Suppressor macrophage treated with lipopolysaccharide for 4 hours (primary cell): ENCODE data around the gene CDC42EP3.

Experiments used
- DNase-seq: peaks from one replicate; pipeline ENCODE4 v3.0.0-alpha.2; 2020

CDC42EP3 gene

DNA sequence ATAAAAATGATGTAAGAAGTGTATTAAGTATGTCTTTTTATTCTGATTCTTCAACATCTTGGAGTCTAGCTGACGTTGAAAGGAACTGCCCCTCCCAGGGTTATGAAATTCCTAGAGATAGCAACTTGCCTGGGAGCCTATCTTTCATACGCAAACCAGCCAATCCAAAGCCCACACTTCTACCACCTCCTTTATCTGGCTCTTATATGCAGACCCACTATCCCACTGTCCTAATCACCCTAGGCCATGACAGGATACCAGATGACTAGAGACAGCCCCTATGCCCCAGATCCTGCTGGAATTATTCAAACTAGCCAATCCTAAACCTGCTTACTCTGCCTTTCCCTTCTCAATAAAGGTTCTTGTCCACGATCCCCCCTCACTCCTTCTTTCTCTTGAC lies 11.8 kb upstream of the CDC42EP3 start:
- no peak for DNase-seq

DNA sequence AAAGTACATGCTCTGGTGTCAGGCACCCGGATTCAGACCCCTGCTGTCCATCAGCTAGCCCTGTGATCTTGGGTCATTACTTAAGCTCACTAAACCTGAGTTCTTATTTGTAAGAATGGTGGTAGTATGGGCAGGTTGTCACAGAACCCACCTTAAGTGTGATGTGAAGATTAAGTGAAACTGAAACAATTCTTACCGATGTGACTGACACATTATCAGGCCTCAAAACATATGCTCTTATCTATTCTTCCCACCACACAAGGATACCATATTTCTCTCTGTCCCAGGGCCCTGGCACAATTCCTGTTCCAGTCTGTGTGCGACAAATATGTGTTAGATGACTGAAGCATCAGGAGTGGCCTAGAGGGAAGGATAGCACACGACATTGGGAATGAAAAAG lies 11.0 kb upstream of the CDC42EP3 start:
- no peak for DNase-seq

DNA sequence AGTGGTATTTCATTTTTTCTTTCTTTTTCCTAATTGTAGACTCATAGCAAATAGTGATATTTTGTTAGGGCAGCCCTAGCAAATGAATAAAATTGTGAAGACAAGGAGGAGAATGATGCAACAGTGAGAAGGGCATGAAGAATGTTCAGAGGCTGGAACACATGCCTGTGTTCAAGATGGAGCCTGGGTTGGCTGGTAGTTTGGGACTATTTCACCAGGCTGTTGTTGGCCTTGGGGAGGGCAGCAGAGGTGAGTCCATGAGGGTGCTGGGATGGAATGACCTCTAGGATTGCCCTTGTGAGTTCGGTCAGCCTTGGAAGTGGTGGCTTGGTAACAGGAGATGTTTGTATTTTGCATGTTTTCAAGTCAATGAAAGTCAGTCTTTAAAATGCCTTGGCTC lies 10.1 kb upstream of the CDC42EP3 start:
- no peak for DNase-seq

DNA sequence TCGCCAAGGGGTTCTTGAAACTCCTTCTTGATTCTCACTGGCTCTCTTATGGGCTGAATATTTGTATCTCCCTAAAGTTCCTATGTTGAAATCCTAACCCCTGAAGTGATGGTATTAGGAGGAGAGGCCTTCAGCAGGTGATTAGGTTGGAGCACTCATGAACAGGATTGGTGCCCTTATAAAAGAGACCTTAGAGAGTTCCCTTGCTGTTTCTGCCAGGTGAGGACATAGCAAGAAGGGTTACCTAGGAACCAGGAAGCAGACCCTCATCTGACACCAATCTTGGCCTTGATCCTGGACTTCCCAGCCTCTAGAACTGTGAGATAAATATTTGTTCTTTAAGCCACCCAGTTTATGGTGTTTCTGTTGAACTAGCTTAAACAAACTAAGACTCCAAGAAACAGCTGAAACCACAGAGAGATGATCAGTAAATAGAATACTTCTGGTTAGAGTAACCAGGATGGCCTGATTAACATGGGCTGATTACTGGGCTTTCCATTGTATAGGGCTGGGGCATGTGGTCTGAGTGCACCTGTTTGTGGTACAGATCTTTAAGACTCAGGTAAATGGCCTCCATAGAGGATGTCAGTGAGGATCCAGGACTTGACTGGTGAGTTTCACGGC lies 7.7 kb upstream of the CDC42EP3 start:
- no peak for DNase-seq

DNA sequence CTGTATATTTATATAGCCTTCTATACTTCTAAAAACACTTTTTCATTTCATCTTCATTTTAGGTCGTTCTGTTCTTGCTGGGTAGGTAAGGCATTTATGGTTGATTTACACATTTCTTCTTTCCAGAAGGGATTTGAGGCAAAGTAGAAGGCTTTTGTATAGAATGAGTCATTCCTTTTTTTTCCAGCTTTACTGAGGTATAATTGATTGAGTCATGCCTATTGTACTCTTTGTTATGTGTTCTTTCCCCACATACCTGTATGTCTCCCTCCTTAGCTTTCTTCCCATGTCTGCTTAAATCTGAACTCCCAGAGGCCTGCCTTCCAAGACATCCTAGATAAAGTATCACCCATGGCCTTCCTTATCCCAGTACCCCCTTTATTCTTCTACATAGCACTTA lies 4.8 kb upstream of the CDC42EP3 start:
- no peak for DNase-seq

DNA sequence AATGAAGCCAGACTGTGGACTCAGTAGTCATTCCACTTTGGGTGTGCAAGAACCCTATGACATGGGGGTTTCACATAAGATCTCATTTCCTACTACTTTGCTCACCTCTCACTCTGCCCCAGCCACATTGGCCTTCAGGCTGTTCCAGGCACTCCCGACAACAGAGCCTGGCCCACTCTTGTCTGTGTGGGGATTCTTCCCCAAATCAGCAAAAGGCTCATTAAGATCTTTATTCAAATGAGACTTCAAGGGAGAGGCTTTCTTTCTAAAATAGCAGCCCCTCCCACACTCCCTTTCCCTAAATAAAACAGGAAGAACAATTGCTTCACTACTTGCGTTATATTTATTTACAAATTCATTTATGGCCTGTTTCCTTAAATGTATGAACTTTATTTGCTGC lies 3.5 kb upstream of the CDC42EP3 start:
- DNase-seq, result peak; percentile 64

DNA sequence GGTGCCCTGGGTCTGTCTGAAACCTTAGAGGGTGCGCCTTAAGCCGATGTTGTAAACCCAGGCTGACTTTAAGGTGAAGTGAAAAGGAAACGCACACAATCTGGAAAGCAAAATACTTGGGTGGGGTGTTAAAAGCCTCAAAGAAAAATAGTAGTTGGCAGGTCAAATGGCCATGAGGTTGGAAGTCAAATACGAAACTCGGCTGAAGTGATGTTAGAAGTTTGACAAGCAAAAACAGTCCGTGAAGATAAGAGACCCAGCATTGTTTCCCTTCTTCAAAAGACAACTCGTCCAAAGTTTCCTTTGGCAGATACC lies 1.4 kb upstream of the CDC42EP3 start:
- no peak for DNase-seq

DNA sequence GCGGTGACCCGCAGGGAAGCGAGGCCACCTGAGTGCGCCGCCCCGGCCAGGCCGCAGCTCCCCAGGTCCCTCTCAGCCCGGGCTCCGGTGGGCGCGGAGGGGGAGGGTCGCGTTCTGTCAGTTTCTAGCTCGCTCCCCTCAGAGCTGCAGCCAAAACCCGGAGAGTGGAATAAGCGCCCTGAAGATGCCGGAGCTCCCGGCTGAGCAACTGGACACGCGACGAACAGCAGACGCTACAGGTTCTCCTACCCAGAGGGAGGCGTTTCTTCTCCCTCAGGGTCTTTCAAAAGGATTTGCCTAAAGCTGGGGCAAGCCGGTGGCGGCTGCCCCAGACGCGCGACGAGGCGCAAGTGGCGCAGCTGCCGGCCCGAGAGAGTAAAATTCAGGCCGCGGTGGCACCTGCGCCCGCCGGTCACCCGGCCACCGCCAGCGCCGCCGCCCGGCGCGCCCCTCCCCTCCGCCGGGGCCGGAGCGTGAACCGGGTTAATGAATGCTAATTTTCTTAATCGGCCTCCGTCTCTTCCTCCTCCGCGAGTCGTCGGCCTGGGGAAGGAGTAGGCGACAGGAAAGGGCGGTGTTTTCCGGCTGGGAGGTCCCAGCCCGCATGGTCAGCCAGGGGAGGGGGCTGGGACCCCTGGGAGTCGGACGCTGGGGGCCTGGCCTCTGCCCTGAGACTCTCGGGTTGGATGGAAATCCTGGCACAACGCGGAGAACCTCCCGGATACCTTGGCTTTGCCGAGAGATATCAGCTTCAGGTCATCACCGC lies 845 bp upstream of the CDC42EP3 start:
- DNase-seq, result peak; percentile 66

DNA sequence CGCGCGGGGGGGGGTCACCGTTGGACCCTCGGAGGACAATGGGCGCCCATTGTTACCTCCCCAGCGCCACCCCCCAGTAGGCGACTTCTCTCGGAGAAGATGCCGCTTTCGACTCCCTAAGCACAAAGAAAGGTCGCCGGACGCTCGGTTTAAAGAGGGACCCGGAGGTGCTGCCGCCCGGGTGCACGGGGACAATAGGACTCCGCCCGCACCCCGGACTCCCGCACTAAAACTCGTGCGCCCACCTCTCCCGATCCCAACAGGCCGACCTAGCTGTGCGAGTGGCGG lies 318 bp upstream of the CDC42EP3 start:
- no peak for DNase-seq

DNA sequence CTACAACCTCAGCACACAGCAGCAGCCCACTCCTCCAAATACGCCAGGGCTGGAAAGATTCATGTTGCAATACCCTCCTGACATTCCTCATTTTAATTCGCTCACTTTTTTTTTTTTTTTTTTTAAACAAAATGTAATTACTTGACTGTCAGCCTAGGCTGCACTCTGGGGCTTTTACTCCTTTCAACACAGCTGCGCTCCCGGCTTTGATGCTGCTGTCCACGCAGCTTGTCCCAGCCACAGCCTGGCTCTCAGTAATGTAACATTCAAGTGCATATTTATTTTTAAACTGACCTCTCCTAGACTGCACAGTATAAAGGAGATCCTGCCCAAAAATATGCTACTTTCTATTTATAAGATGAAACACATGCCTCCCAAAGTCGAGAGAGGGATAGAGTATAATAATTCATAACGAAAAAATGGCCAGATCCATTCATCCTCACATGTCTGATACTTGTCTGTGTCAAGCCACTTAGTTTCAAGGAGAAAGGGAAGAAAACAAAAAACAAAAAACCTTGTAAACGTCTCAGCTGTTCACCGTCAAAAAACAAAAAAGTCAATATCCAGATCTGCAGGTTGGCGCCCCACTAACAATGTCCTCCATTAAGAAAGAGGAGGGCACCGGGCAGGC lies 949 bp downstream of the CDC42EP3 start:
- DNase-seq, result no peak

DNA sequence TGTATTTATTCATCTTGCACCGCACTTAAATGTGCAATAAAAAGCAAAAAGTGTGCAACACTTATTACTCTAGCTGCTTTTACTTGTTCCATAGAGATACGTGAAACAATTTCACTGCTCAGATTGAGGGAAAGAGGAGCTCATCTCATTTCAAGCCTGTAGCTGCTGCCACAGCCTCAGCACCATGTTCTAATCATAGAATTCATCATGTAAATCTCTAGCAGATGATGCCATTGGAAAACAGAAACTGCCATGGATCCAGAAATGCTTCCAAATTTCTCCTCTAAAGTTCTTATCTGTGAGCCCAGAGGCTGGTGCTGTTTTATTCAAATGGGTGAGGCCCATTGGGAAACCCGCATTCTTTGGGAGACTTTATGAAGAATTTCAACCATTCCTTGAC lies 2.0 kb downstream of the CDC42EP3 start:
- DNase-seq, result no peak

DNA sequence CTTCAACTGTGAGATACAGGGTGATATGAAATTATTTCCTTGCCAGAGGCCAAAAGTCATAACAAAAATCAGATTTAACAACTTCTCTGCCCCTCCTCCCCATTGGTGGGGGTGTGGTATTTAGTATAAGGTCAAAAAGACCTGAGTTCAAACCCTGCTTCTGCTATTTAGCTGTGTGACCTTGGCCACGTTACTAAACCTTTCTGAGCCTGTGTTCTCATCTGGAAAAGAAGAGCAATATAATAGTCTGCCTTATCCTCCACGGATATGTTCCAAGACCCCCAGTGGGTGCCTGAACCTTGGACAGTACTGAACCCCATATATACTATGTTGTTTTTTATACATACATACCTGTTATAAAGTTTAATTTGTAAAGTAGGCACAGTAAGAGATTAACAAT lies 3.7 kb downstream of the CDC42EP3 start:
- no peak for DNase-seq

DNA sequence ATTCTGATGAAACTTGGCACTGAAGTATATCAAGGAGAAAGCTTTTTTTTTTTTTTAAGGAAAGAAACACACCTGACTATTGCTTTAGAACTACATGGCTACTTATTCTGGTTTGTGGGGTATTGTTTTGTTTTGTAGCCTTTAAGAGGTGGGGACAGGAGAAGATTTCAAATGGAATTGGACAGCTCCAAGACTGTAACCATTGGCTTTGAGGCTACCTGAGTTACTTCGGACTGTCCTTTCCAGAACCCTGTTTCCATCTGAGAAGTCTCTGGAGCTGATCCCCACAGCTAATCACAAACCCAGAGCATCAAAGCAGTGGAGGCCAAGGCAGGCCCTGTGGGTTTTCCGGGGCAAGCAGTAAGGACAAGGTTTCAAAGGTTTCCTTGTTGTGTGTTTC lies 4.7 kb downstream of the CDC42EP3 start:
- DNase-seq, result no peak

DNA sequence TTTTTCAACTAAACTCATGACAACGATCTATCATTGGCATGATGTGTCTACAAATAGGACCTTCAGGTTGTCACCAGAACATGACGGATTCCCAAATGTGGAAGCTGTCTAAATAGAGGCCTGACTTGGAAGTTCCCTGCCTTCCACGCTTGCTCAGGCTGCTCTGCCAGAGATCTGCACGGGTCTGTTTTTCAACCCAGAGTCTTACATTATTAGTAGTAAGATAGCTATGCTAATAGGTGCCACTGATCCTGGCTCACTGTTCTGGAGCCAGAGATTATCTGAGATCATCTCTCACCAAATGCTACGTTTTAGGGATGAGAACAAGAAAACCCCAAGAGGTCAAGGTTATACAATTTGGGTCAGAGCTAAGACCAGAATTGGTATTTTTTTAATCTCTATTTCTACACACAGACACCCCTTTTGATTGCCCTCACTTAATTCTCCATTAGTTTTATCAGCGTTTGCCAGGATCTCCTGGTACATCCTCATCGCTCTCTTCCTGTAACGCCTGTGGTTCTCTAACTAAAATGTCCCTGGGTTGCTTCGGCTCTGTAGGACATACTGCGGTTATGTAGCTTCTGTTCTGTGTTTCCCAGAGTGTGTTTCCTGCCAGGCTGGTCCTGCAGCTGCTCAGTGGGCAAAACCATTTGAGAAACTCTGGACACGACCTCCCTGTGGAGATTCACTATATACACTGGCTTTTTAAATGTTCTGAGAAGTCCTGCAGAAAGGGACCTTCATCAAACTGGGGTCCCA lies 5.7 kb downstream of the CDC42EP3 start:
- DNase-seq, result peak; percentile 52

DNA sequence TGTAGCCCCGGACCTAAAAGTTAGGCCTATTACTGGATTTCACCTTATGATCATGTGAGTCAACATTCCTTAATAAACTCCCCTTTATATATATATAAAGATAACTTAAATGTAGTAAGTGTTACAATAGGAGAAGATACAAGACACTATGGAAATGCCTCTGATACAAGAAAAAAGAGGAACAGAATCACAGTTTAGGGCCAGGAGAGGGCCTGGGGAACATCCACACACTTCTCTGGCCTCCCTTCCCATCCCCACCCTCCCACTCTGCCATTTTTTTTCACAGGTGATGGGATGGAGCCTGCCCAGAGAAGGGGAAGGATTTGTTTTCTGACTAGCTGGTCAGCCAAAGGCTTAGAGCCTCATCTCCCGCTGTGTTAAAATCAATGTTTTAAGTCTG lies 6.4 kb downstream of the CDC42EP3 start:
- DNase-seq, result no peak

DNA sequence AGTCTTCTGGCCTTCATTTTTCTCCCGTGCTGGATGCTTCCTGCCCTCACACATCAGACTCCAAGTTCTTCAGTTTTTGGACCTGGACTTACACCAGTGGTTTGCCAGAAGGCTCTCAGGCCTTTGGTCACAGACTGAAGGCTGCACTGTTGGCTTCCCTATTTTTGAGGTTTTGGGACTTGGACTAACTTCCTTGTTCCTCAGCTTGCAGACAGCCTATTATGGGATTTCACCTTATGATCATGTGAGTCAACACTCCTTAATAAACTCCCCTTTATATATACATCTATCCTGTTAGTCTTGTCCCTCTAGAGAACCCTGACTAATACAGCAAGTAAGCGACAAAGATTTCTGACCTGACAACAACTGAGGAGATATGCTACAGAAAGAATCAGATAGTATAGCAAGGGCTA lies 7.2 kb downstream of the CDC42EP3 start:
- DNase-seq, result peak; percentile 67

DNA sequence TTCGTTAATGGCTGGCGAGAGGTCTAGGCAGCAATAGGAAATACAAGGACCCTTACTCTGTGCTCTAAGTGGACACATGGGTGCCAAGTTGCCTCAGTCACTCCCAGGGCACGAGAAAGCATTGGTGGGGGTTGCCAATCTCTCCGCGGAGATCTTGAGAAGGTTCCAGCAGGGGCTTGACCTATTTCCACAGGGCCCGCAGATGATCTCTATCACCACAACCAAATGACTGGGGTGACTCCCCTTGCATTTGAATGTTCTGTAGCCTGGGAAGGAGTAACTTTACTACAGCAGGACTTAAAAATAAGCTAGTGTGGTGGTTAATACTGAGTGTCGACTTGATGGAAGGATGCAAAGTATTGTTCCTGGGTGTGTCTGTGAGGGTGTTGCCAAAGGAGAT lies 8.1 kb downstream of the CDC42EP3 start:
- no peak for DNase-seq

DNA sequence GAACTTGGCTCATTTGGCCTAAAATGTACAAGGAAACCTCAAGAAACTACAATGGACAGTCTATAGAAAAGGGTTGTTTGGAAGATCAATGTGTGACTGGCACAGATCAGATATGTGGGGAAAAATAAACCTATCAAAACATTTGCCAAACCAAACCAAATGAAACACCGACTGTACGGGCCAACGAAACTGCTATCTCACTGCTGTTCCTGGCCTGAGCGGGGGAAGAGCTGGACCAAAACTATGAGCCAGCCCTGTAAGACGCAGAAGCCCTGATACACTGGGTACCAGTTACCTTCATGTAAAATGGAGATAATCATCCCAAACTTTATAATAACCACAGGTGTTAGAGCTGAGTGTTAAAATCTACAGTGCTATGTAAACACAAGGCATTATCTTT lies 11.7 kb downstream of the CDC42EP3 start:
- no peak for DNase-seq

DNA sequence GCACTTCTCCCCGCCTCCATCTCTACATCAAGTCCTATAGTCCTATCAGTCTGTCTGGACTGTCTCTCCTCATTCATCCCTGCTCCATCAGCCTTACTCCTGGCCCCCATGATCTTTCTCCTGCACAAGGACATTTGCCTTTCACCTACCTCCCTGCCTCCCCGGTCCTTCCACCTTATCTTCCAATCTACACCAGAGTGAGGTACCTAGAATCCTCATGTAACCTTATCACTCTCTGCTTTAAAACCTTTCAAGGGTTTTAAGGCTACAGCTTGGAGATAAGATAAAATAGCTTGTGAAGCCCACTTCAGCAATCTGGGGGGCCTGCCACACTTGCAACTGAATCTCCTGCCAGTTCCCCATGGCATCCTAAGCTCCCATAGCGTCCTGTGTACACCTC lies 12.8 kb downstream of the CDC42EP3 start:
- DNase-seq, result no peak

DNA sequence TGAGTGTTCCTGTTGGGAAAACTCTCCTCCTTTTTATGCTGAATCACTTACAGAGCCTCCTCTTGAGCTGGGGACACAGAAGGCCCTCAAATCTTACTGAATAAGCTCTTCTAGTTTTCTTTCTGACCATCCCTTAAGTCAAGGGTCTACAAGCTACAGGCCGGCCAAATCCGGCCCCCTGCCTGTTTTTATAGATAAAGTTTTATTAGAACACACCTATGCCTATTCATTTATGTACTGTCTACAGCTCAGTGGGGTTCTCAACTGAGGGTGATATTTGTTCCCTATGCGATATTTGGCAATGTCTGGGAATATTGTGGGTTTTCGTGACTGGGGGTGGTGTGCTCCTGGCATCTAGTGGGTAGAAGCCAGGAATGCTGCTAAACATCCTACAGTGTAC lies 14.0 kb downstream of the CDC42EP3 start:
- no peak for DNase-seq

DNA sequence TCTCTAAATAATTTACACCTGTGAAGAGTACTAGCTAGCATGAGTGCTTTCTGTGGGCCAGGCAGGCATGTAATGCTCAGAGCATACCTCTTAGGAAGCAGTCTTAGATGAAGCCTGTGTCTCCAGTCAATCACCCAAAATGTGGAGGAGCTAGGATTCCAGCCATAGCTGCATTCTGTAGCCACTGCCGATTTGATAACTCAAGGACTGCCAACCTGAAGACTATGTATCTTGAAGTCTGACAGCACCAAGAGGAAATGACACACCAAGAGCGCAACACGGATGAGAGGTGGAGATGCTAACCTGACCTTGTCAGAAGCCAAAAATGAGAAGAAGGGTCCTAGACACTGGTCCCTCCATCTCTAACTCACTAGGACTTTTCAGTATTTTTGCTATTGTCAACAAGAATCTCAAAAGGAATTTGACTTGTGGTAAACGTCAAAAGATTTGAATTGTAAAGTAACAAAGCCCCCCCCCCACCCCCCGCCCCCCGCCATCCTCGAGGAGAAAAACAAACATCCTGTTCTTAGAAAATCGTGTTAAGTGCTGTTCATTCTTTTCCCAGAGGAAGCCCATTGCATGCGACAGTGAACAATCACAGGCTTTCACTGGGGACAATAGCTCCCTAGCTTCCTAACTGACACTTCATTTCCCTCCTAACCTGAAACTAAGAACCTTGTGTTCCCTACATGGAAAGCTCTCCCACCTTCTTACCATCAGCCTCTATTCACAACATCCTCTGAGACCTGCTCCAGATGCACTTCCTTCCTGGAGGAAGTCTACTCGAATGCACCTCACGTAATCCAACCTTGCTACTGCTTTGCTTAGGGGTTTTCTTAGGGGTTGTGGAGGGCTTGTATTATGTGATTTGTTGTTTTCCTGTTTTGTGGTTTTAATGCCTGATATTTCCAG lies 14.7 kb downstream of the CDC42EP3 start:
- no peak for DNase-seq

DNA sequence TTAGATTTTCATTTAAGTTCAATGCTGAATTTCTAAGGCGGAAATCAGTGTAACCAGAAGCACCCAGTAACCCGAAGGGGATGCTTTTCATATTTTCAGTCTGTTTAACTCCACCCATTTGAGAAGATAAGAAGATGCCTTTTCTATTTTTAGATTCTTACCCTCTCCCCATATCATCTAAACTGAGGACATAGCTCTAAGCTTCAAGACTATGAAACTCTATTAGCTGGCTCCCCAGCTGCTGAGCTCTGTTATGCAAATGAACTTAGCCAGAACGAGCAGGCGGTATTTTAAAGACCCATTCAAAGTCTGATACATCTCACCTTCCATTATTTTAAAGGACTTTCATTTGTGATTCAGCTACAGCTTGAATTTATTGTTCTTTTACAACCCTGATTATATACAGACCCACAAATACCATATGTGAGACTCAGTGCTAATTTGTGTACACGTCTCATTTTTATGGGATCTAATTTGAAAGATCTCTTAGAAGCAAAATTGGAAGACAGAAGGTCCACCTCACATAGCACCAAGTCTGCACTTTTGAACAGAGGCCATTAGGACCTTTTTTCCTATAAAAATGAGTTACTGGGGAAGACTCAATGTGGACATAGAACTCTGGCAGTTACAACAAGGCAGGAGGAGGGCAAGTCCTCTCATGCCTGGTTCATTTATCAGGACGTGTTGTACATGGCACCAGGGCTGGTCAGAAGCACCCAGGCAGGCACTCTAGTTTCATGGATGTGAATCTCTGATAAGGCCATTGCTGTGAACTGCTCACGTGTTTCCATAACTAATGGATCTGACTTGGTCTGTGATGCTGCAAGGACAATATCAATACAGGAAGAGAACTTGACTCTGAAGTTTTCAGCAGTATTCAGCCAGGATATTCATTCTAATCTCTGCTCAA lies 16.3 kb downstream of the CDC42EP3 start:
- DNase-seq, result no peak
